HG03457 (cell line): ENCODE data around the gene HORMAD1.
A peak's percentile ranks its signal among the peaks of the same experiment; 100 is the strongest.
"Not testable (repeated sequence)": the region's sequence is repeated elsewhere in the genome, so short reads cannot be mapped to it uniquely, and the experiment has no call there.

Source experiments
- ATAC-seq: cut with Tn5 transposase; IDR thresholded peaks from one replicate; pipeline ENCODE4 v1.9.1; 2021; ENCODE audit warnings: moderate number of reproducible peaks; ENCODE audit not compliant: unreplicated experiment

The HORMAD1 gene

GRCh38 chr1:150720703-150721102, at the start of gene HORMAD1:
Gene HORMAD1, minus strand, starts transcription at chr1:150720895. Its CDS starts 1,390 bp downstream, at chr1:150719505.
- no peak for ATAC-seq

- not testable (repeated sequence) for ATAC-seq
These were observed 47.0 kb upstream of the HORMAD1 start for GRCh38 chr1:150767704-150768103.

- ATAC-seq, result peak; percentile 5
These were observed 45.2 kb upstream of the HORMAD1 start for GRCh38 chr1:150765977-150766301.

GRCh38 chr1:150765296-150765976, 44.7 kb upstream of the HORMAD1 start, which contains the start of gene CTSS:
Gene CTSS, minus strand, starts transcription at chr1:150765778. Its CDS starts 1,015 bp downstream, at chr1:150764763.
- peak; percentile 73 for ATAC-seq

GRCh38 chr1:150764617-150765101, 44.0 kb upstream of the HORMAD1 start:
- no peak for ATAC-seq

- no peak for ATAC-seq
These were observed 42.3 kb upstream of the HORMAD1 start for GRCh38 chr1:150763018-150763417.

- ATAC-seq, result no peak
These were observed 41.9 kb upstream of the HORMAD1 start for GRCh38 chr1:150762552-150762951.

GRCh38 chr1:150761801-150762200, 41.1 kb upstream of the HORMAD1 start:
- ATAC-seq, result no peak

GRCh38 chr1:150760013-150760412, 39.3 kb upstream of the HORMAD1 start:
- no peak for ATAC-seq

GRCh38 chr1:150753416-150753815, 32.7 kb upstream of the HORMAD1 start:
- no peak for ATAC-seq

- ATAC-seq, result no peak
These were observed 30.7 kb upstream of the HORMAD1 start for GRCh38 chr1:150751443-150751842.

- ATAC-seq, result no peak
These were observed 29.1 kb upstream of the HORMAD1 start for GRCh38 chr1:150749720-150750311.

- ATAC-seq, result no peak
These were observed 28.4 kb upstream of the HORMAD1 start for GRCh38 chr1:150748878-150749719.

GRCh38 chr1:150730130-150730721, 9.5 kb upstream of the HORMAD1 start:
- no peak for ATAC-seq

- no peak for ATAC-seq
These were observed 3.6 kb upstream of the HORMAD1 start for GRCh38 chr1:150724336-150724735.

- ATAC-seq, result no peak
These were observed 597 bp downstream of the HORMAD1 start for GRCh38 chr1:150720098-150720497.

GRCh38 chr1:150718225-150718891, 2.3 kb downstream of the HORMAD1 start:
- ATAC-seq, result no peak

GRCh38 chr1:150709031-150709430, 11.7 kb downstream of the HORMAD1 start:
- ATAC-seq, result not testable (repeated sequence)

- ATAC-seq, result no peak
These were observed 12.1 kb downstream of the HORMAD1 start for GRCh38 chr1:150708595-150708994.

GRCh38 chr1:150706091-150706490, 14.6 kb downstream of the HORMAD1 start:
- no peak for ATAC-seq

GRCh38 chr1:150703427-150703826, 17.3 kb downstream of the HORMAD1 start:
- no peak for ATAC-seq
